HL-60 (cell line): ENCODE measurements around the gene RAPGEF2.

Experiments used
- DNase-seq, 2 experiments: peaks; one replicate each; pipeline ENCODE4 v3.0.0-alpha.2; 2010 to 2020; ENCODE audit warnings: low read depth in 1 of 2, low spot score in 1 of 2
- H3K27ac ChIP-seq: fragments of 250-450 bp; sonication (Bioruptor Pico); replicated peaks from 2 replicates; pipeline ENCODE4 v1.5.1; 2020; ENCODE audit warnings: mild to moderate bottlenecking, moderate library complexity
- H3K27me3 ChIP-seq: fragments of 250-450 bp; sonication (Bioruptor Pico); 2 replicates; pipeline ENCODE4 v1.5.1; 2021; ENCODE audit warnings: mild to moderate bottlenecking, moderate library complexity; ENCODE audit not compliant: insufficient read depth, poor library complexity, severe bottlenecking
- H3K4me3 ChIP-seq: replicated peaks from 2 replicates; pipeline ENCODE4 v1.5.1; 2011; ENCODE audit warnings: mild to moderate bottlenecking, control low read depth, low read length; ENCODE audit not compliant: insufficient read depth
- CTCF ChIP-seq: IDR thresholded peaks from one replicate; pipeline ENCODE4 v1.5.1; 2011; ENCODE audit warnings: low read length, control low read depth, inconsistent platforms; ENCODE audit not compliant: insufficient read depth
- GABPA ChIP-seq: IDR thresholded peaks from 2 replicates; pipeline ENCODE4 v1.6.1; 2012; ENCODE audit warnings: low read depth
- POLR2AphosphoS5 ChIP-seq: IDR thresholded peaks from 2 replicates; pipeline ENCODE4 v1.6.1; 2012; ENCODE audit warnings: low read depth
- REST ChIP-seq: IDR thresholded peaks from 2 replicates; pipeline ENCODE4 v1.6.1; 2012; ENCODE audit warnings: low read depth; ENCODE audit not compliant: insufficient replicate concordance
- SPI1 ChIP-seq: IDR thresholded peaks from 2 replicates; pipeline ENCODE4 v1.6.1; 2012; ENCODE audit warnings: low read depth, mild to moderate bottlenecking, borderline replicate concordance

Gene RAPGEF2

GRCh38 chr4:159237975-159238374, 135.1 kb downstream of the RAPGEF2 start:
- no peak overlapping the region for H3K4me3 ChIP-seq
- TF ChIP-seq CTCF (no peak), SPI1 (no peak), REST (no peak), GABPA (no peak), POLR2AphosphoS5 (no peak)
- DNase-seq, result no peak
- H3K27me3 ChIP-seq, result no peaks in the 10 kb centered on the region
- no peak overlapping the region for H3K27ac ChIP-seq

- TF ChIP-seq POLR2AphosphoS5, result no peak
- no peak for TF ChIP-seq CTCF
- TF ChIP-seq SPI1, result no peak
- TF ChIP-seq GABPA, result no peak
- TF ChIP-seq REST, result no peak
- no peaks in the 10 kb centered on the region for H3K27me3 ChIP-seq
- H3K27ac ChIP-seq, result no peak overlapping the region
- no peak overlapping the region for H3K4me3 ChIP-seq
- DNase-seq, result no peak
Measured at GRCh38 chr4:159238631-159239030, 135.8 kb downstream of the RAPGEF2 start.

- Histone ChIP-seq H3K27me3 (no peaks in the 10 kb centered on the region), H3K4me3 (no peak overlapping the region), H3K27ac (no peak overlapping the region)
- no peak for DNase-seq
- TF ChIP-seq REST (no peak), GABPA (no peak), CTCF (no peak), POLR2AphosphoS5 (no peak), SPI1 (no peak)
Measured at GRCh38 chr4:159239629-159240028, 136.8 kb downstream of the RAPGEF2 start.
